ENCODE data around the gene NDST3.

NDST3 gene
- long read RNA-seq: 0 reads

- TF ChIP-seq REST (IDR thresholded peaks at IDR 0.05; ENCODE audit: insufficient replicate concordance, low read depth) (no peak), SPI1 (IDR thresholded peaks at IDR 0.05; ENCODE audit: borderline replicate concordance, low read depth) (no peak), POLR2AphosphoS5 (IDR thresholded peaks at IDR 0.05; ENCODE audit: low read depth) (no peak), GABPA (IDR thresholded peaks at IDR 0.05; ENCODE audit: low read depth) (no peak), CTCF (IDR thresholded peaks at IDR 0.05; ENCODE audit: insufficient read depth, low read length) (peak; percentile 81)
- no peak within 1 kb of the TSS for H3K27ac ChIP-seq (replicated peaks)
Measured at GRCh38 chr4:118034053-118034785, at the start of gene NDST3. NDST3 (plus strand) TSS chr4:118034486; CDS start chr4:118053911, 19,425 bp downstream.

GRCh38 chr4:117986321-117986720, 48.0 kb upstream of the NDST3 start:
- TF ChIP-seq REST (IDR thresholded peaks at IDR 0.05; ENCODE audit: insufficient replicate concordance, low read depth) (no peak), POLR2AphosphoS5 (IDR thresholded peaks at IDR 0.05; ENCODE audit: low read depth) (no peak), GABPA (IDR thresholded peaks at IDR 0.05; ENCODE audit: low read depth) (no peak), CTCF (IDR thresholded peaks at IDR 0.05; ENCODE audit: insufficient read depth, low read length) (no peak), SPI1 (IDR thresholded peaks at IDR 0.05; ENCODE audit: borderline replicate concordance, low read depth) (no peak)
- peak overlapping the region; percentile 70; the same call in 1 of the 2 replicates for H3K27ac ChIP-seq (replicated peaks)
- H3K4me3 ChIP-seq (replicated peaks; ENCODE audit: insufficient read depth, low read length): no peak overlapping the region
- H3K27me3 ChIP-seq (ENCODE audit: insufficient read depth, poor library complexity, severe bottlenecking): no peaks in the 10 kb centered on the region
- no peak for DNase-seq (ENCODE audit: low read depth in 1 of 2, low spot score in 1 of 2)

More at GRCh38 chr4:118034053-118034785, at the start of gene NDST3:
- peaks cover 18% of the 10 kb centered on the region for H3K27me3 ChIP-seq (ENCODE audit: insufficient read depth, poor library complexity, severe bottlenecking)
- H3K4me3 ChIP-seq (replicated peaks; ENCODE audit: insufficient read depth, low read length): peak within 1 kb of the TSS; percentile 37
- DNase-seq (ENCODE audit: low read depth in 1 of 2, low spot score in 1 of 2): peak; percentile 49 to 81

GRCh38 chr4:117987464-117987863, 46.8 kb upstream of the NDST3 start:
- peak overlapping the region; percentile 70 for H3K27ac ChIP-seq (replicated peaks)
- DNase-seq (ENCODE audit: low read depth in 1 of 2, low spot score in 1 of 2): peak; percentile 20 to 47
- no peak overlapping the region for H3K4me3 ChIP-seq (replicated peaks; ENCODE audit: insufficient read depth, low read length)
- peak; percentile 5; the same call in 1 of the 2 replicates for TF ChIP-seq SPI1 (IDR thresholded peaks at IDR 0.05; ENCODE audit: borderline replicate concordance, low read depth)
- no peak for TF ChIP-seq POLR2AphosphoS5 (IDR thresholded peaks at IDR 0.05; ENCODE audit: low read depth)
- H3K27me3 ChIP-seq (ENCODE audit: insufficient read depth, poor library complexity, severe bottlenecking): no peaks in the 10 kb centered on the region

- DNase-seq (ENCODE audit: low read depth in 1 of 2, low spot score in 1 of 2): no peak
- Histone ChIP-seq H3K27me3 (ENCODE audit: insufficient read depth, poor library complexity, severe bottlenecking) (no peaks in the 10 kb centered on the region), H3K4me3 (replicated peaks; ENCODE audit: insufficient read depth, low read length) (no peak overlapping the region), H3K27ac (replicated peaks) (no peak overlapping the region)
- TF ChIP-seq GABPA (IDR thresholded peaks at IDR 0.05; ENCODE audit: low read depth): no peak
- no peak for TF ChIP-seq POLR2AphosphoS5 (IDR thresholded peaks at IDR 0.05; ENCODE audit: low read depth)
- no peak for TF ChIP-seq CTCF (IDR thresholded peaks at IDR 0.05; ENCODE audit: insufficient read depth, low read length)
- no peak for TF ChIP-seq SPI1 (IDR thresholded peaks at IDR 0.05; ENCODE audit: borderline replicate concordance, low read depth)
- TF ChIP-seq REST (IDR thresholded peaks at IDR 0.05; ENCODE audit: insufficient replicate concordance, low read depth): no peak
Measured at GRCh38 chr4:117996891-117997290, 37.4 kb upstream of the NDST3 start.
